Adrenal gland (tissue), 12 donors: ENCODE results near the gene DBF4. TPM values are rescaled to one million over a fixed set of nuclear protein-coding genes. Genes with fewer than 3 reads are reported as not detected.

Source experiments
- DNase-seq, 7 donors: peaks; one replicate each; pipeline ENCODE4 v3.0.0-alpha.2; 2019 to 2020
- H3K27ac ChIP-seq, 5 donors: fragments of 200-600 bp; sonication (generic) in 4 of 5; 1 replicate in 3 of 5; 2 replicates in 2 of 5; pipeline versions ENCODE4 v1.5.1 to v1.8.0; 2016 to 2020; ENCODE audit warnings: mild to moderate bottlenecking in 1 of 5
- H3K27me3 ChIP-seq: fragments of 200-600 bp; 2 replicates; pipeline ENCODE4 v1.8.0; 2021
- H3K36me3 ChIP-seq, 2 donors: fragments of 200-600 bp; replicated peaks in 1 of 2; 1 replicate in 1 of 2; 2 replicates in 1 of 2; pipeline versions ENCODE4 v1.5.1 to v1.8.0; 2018 to 2022
- H3K4me1 ChIP-seq, 2 donors: fragments of 200-600 bp; replicated peaks in 1 of 2; 1 replicate in 1 of 2; 2 replicates in 1 of 2; pipeline versions ENCODE4 v1.5.1 to v1.8.0; 2018 to 2021
- H3K4me3 ChIP-seq, 4 donors: fragments of 200-600 bp; sonication (generic) in 3 of 4; one replicate each; pipeline ENCODE4 v1.5.1; 2016 to 2018
- H3K9me3 ChIP-seq, 3 donors: fragments of 200-600 bp; sonication (generic) in 1 of 3; replicated peaks in 1 of 3; 1 replicate in 2 of 3; 2 replicates in 1 of 3; pipeline versions ENCODE4 v1.5.1 to v1.8.0; 2016 to 2021
- CTCF ChIP-seq, 6 experiments: fragments of 450-650 bp in 4 of 6; fragments of 200-600 bp in 2 of 6; sonication (generic) in 1 of 6; IDR thresholded peaks; 1 replicate in 5 of 6; 2 replicates in 1 of 6; pipeline versions ENCODE4 v1.5.1 to v1.8.0; 2016 to 2021; ENCODE audit warnings: antibody characterized with exemption in 6 of 6, mild to moderate bottlenecking in 2 of 6, moderate library complexity in 1 of 6
- POLR2A ChIP-seq, 2 donors: fragments of 450-650 bp; IDR thresholded peaks; one replicate each; pipeline ENCODE4 v1.6.1; 2017; ENCODE audit warnings: antibody characterized with exemption in 2 of 2, mild to moderate bottlenecking in 2 of 2, moderate library complexity in 1 of 2
- WGBS, 4 donors: extraction: QIAGEN DNeasy Blood & Tissue Kit in 2 of 4; methylation state at CpG; one replicate each; pipeline versions ENCODE4 v1.1.5 to v1.1.7; 2013 to 2017; 5-methylcytosine and 5-hydroxymethylcytosine counted together
- intact Hi-C, 2 donors: fragments of 100-400 bp; cut with DNase I; formaldehyde crosslinking; loops; one replicate each; pipeline versions ENCODE4 v1.14.1 to v1.15.0; 2022 to 2023
- polyA plus RNA-seq, 3 donors: library from polyadenylated mRNA; stranded (reverse); fragments of 200-250 nt in 2 of 3; fragments of 350-450 nt in 1 of 3; fragmentation: Illumina TruSeq in 1 of 3; extraction: RNeasy Lipid Tissue Mini Kit (QIAGEN cat#74804) in 1 of 3; gene quantifications; one replicate each; pipeline ENCODE4 v1.2.3, GENCODE V29; 2013 to 2014
- total RNA-seq, 9 donors: library from RNA; depleted of rRNA in 4 of 9; stranded (reverse); fragments of >200 nt in 4 of 9; fragments of 120-200 nt in 1 of 9; fragmentation: NEBNext Ultra II Directional in 1 of 9; extraction: Animal tissue kit (Norgen Biotek cat#: 25700) in 1 of 9; gene quantifications; one replicate each; pipeline versions ENCODE4 v1.1.0 to v1.2.4, GENCODE V29; 2013 to 2023
- donor health status: healthy with polysubstance abuse.
- donor health status: Bipolar disorder and iron deficiency.
- donor health status: DM: yes; HTN: yes; CAD: no.
- donor health status: DM: no; HTN: no; CAD: no.
- donor health status: DM: no; HTN: no; CAD: no.
- donor health status: DM: yes; HTN: yes; CAD: no.

DBF4 gene
- total and polyA plus RNA-seq, 12 donors: 0.91 to 23.2 (median 7.2) TPM

- no peak for DNase-seq
- WGBS, 4 donors: 68 to 79% (median 74%) methylated on average over 3 of the region's 3 CpGs
- Histone ChIP-seq H3K27me3 (no peaks in the 10 kb centered on the region), H3K4me3 (no peak overlapping the region), H3K9me3 (no peaks in the 10 kb centered on the region), H3K36me3 (no peaks in the 10 kb centered on the region), H3K27ac (no peak overlapping the region), H3K4me1 (peaks cover 0 to 27% of the 10 kb centered on the region in 2 donors)
- intact Hi-C loops: loop anchor here in 1 of 2 donors (5.0 kb wide), 1 partner anchor 76 kb away; no protein-coding TSS in a partner anchor
- TF ChIP-seq CTCF (IDR thresholded peaks at IDR 0.05) (no peak), POLR2A (IDR thresholded peaks at IDR 0.05) (no peak)
Measured at GRCh38 chr7:87878208-87878735, 2.0 kb downstream of the DBF4 start.

- 88 to 94% (median 93%) methylated on average over 4 of the region's 4 CpGs for WGBS, 4 donors
- Histone ChIP-seq H3K9me3 (no peaks in the 10 kb centered on the region), H3K36me3 (no peaks in the 10 kb centered on the region), H3K27me3 (no peaks in the 10 kb centered on the region), H3K27ac (no peak overlapping the region), H3K4me3 (no peak overlapping the region), H3K4me1 (peaks cover 0 to 9% of the 10 kb centered on the region in 2 donors)
- DNase-seq: no peak
- no peak for TF ChIP-seq POLR2A (IDR thresholded peaks at IDR 0.05)
- no peak for TF ChIP-seq CTCF (IDR thresholded peaks at IDR 0.05)
- intact Hi-C loops: no loop called here
Measured at GRCh38 chr7:87882151-87882937, 6.1 kb downstream of the DBF4 start.

- WGBS, 4 donors: 82 to 96% (median 84%) methylated on average over 2 of the region's 2 CpGs
- no peaks in the 10 kb centered on the region for H3K9me3 ChIP-seq
- H3K27me3 ChIP-seq: no peaks in the 10 kb centered on the region
- no peak overlapping the region for H3K4me3 ChIP-seq
- no peak for TF ChIP-seq POLR2A (IDR thresholded peaks at IDR 0.05)
- TF ChIP-seq CTCF (IDR thresholded peaks at IDR 0.05): no peak
- no peaks in the 10 kb centered on the region for H3K4me1 ChIP-seq
- H3K36me3 ChIP-seq: peaks cover 0 to 5% of the 10 kb centered on the region in 2 donors
- intact Hi-C loops: no loop called here
- H3K27ac ChIP-seq: no peak overlapping the region
- DNase-seq: no peak
Measured at GRCh38 chr7:87885018-87885417, 8.7 kb downstream of the DBF4 start.

- Histone ChIP-seq H3K4me1 (no peaks in the 10 kb centered on the region), H3K4me3 (no peak overlapping the region), H3K27me3 (no peaks in the 10 kb centered on the region), H3K36me3 (peaks cover 0 to 5% of the 10 kb centered on the region in 2 donors), H3K9me3 (no peaks in the 10 kb centered on the region), H3K27ac (no peak overlapping the region)
- intact Hi-C loops: no loop called here
- DNase-seq: no peak
- TF ChIP-seq CTCF (IDR thresholded peaks at IDR 0.05) (peak; percentile 26 to 70 (median 52)), POLR2A (IDR thresholded peaks at IDR 0.05) (no peak)
Measured at GRCh38 chr7:87886875-87887274, 10.6 kb downstream of the DBF4 start.
